HG03097 (cell line): ENCODE data around the gene MAGI1.
"Not testable (repeated sequence)": the region's sequence is repeated elsewhere in the genome, so short reads cannot be mapped to it uniquely, and the experiment has no call there.

Source experiments
- ATAC-seq: cut with Tn5 transposase; IDR thresholded peaks from one replicate; pipeline ENCODE4 v1.9.1; 2021; ENCODE audit not compliant: unreplicated experiment, low FRiP score

The MAGI1 gene

GRCh38 chr3:65886391-65886790, 152.3 kb downstream of the MAGI1 start:
- no peak for ATAC-seq

- no peak for ATAC-seq
Observed at GRCh38 chr3:65884071-65884470, 154.6 kb downstream of the MAGI1 start.

- no peak for ATAC-seq
Observed at GRCh38 chr3:65883613-65884012, 155.1 kb downstream of the MAGI1 start.

- ATAC-seq: no peak
Observed at GRCh38 chr3:65880350-65880749, 158.4 kb downstream of the MAGI1 start.

GRCh38 chr3:65879372-65879771, 159.3 kb downstream of the MAGI1 start:
- no peak for ATAC-seq

GRCh38 chr3:65878831-65879230, 159.9 kb downstream of the MAGI1 start:
- no peak for ATAC-seq

GRCh38 chr3:65877160-65877559, 161.6 kb downstream of the MAGI1 start:
- ATAC-seq: no peak

- ATAC-seq: no peak
Observed at GRCh38 chr3:65876028-65876420, 162.7 kb downstream of the MAGI1 start.

- no peak for ATAC-seq
Observed at GRCh38 chr3:65875393-65876027, 163.2 kb downstream of the MAGI1 start.

- no peak for ATAC-seq
Observed at GRCh38 chr3:65873869-65874268, 164.8 kb downstream of the MAGI1 start.

- ATAC-seq: no peak
Observed at GRCh38 chr3:65873028-65873427, 165.7 kb downstream of the MAGI1 start.

- ATAC-seq: no peak
Observed at GRCh38 chr3:65871305-65872141, 167.2 kb downstream of the MAGI1 start.

- ATAC-seq: no peak
Observed at GRCh38 chr3:65869798-65870197, 168.9 kb downstream of the MAGI1 start.

- ATAC-seq: no peak
Observed at GRCh38 chr3:65867463-65868210, 171.1 kb downstream of the MAGI1 start.

GRCh38 chr3:65864357-65864904, 174.3 kb downstream of the MAGI1 start:
- no peak for ATAC-seq

GRCh38 chr3:65861718-65862117, 177.0 kb downstream of the MAGI1 start:
- ATAC-seq: no peak

GRCh38 chr3:65859612-65860011, 179.1 kb downstream of the MAGI1 start:
- ATAC-seq: not testable (repeated sequence)

- ATAC-seq: no peak
Observed at GRCh38 chr3:65858749-65859148, 180.0 kb downstream of the MAGI1 start.

- ATAC-seq: no peak
Observed at GRCh38 chr3:65857327-65857726, 181.4 kb downstream of the MAGI1 start.

- no peak for ATAC-seq
Observed at GRCh38 chr3:65856907-65857306, 181.8 kb downstream of the MAGI1 start.
